ENCODE data around the gene ARHGEF28. TPM values are rescaled to one million over a fixed set of nuclear protein-coding genes. Genes with fewer than 3 reads are reported as not detected.
A peak's percentile ranks its signal among the peaks of the same experiment; 100 is the strongest.

Gene ARHGEF28
- total and polyA plus RNA-seq, 8 donors, result 13.9 to 156 (median 55.7) TPM

GRCh38 chr5:73726071-73726470 is 100.1 kb downstream of the ARHGEF28 start:
- Histone ChIP-seq H3K27ac (peak overlapping the region in 1 of 5 donors; percentile 17), H3K4me3 (no peak overlapping the region), H3K27me3 (no peaks in the 10 kb centered on the region), H3K36me3 (no peaks in the 10 kb centered on the region), H3K4me1 (peaks cover 23 to 42% (median 35%) of the 10 kb centered on the region in 4 donors), H3K9me3 (no peaks in the 10 kb centered on the region)
- intact Hi-C loops (cut with DNase I; ENCODE audit: low total_unique reads), result no loop called here
- DNase-seq, result no peak
- TF ChIP-seq EP300 (IDR thresholded peaks at IDR 0.05) (no peak), POLR2AphosphoS5 (IDR thresholded peaks at IDR 0.05) (no peak), POLR2A (IDR thresholded peaks at IDR 0.05) (no peak), CTCF (IDR thresholded peaks at IDR 0.05) (no peak)

GRCh38 chr5:73726606-73727231 is 100.7 kb downstream of the ARHGEF28 start:
- H3K4me1 ChIP-seq, result peaks cover 23 to 42% (median 35%) of the 10 kb centered on the region in 4 donors
- H3K36me3 ChIP-seq, result no peaks in the 10 kb centered on the region
- TF ChIP-seq POLR2A (IDR thresholded peaks at IDR 0.05) (no peak), CTCF (IDR thresholded peaks at IDR 0.05) (no peak), POLR2AphosphoS5 (IDR thresholded peaks at IDR 0.05) (no peak), EP300 (IDR thresholded peaks at IDR 0.05) (no peak)
- no peaks in the 10 kb centered on the region for H3K9me3 ChIP-seq
- H3K27ac ChIP-seq, result peak overlapping the region in 2 of 5 donors; percentile 7 to 17
- DNase-seq, result no peak
- intact Hi-C loops (cut with DNase I; ENCODE audit: low total_unique reads), result no loop called here
- H3K4me3 ChIP-seq, result no peak overlapping the region
- WGBS, 5 donors, result 44 to 70% (median 53%) methylated on average over 5 of the region's 5 CpGs
- H3K27me3 ChIP-seq, result no peaks in the 10 kb centered on the region

GRCh38 chr5:73727470-73727869 is 101.5 kb downstream of the ARHGEF28 start:
- no peak for DNase-seq
- WGBS, 5 donors, result 68 to 85% (median 79%) methylated on average over 1 of the region's 1 CpG
- Histone ChIP-seq H3K27ac (peak overlapping the region in 2 of 5 donors; percentile 2 to 34), H3K4me1 (peaks cover 23 to 42% (median 37%) of the 10 kb centered on the region in 4 donors), H3K36me3 (no peaks in the 10 kb centered on the region), H3K27me3 (no peaks in the 10 kb centered on the region), H3K9me3 (no peaks in the 10 kb centered on the region), H3K4me3 (no peak overlapping the region)
- intact Hi-C loops (cut with DNase I; ENCODE audit: low total_unique reads), result no loop called here
- no peak for TF ChIP-seq POLR2A (IDR thresholded peaks at IDR 0.05)
- TF ChIP-seq CTCF (IDR thresholded peaks at IDR 0.05), result no peak
- no peak for TF ChIP-seq EP300 (IDR thresholded peaks at IDR 0.05)
- no peak for TF ChIP-seq POLR2AphosphoS5 (IDR thresholded peaks at IDR 0.05)

GRCh38 chr5:73728493-73729273 is 102.7 kb downstream of the ARHGEF28 start:
- Histone ChIP-seq H3K36me3 (no peaks in the 10 kb centered on the region), H3K4me1 (peaks cover 23 to 43% (median 37%) of the 10 kb centered on the region in 4 donors), H3K27me3 (no peaks in the 10 kb centered on the region), H3K27ac (peak overlapping the region in 3 of 5 donors; percentile 0 to 34 (median 12)), H3K9me3 (no peaks in the 10 kb centered on the region), H3K4me3 (no peak overlapping the region)
- TF ChIP-seq CTCF (IDR thresholded peaks at IDR 0.05) (no peak), EP300 (IDR thresholded peaks at IDR 0.05) (no peak), POLR2A (IDR thresholded peaks at IDR 0.05) (no peak), POLR2AphosphoS5 (IDR thresholded peaks at IDR 0.05) (no peak)
- WGBS, 5 donors, result 38 to 57% (median 44%) methylated on average over 7 of the region's 7 CpGs
- intact Hi-C loops (cut with DNase I; ENCODE audit: low total_unique reads), result no loop called here
- peak in 1 of 2 donors; percentile 46 for DNase-seq
